Osteocyte (in vitro differentiated cells): ENCODE results near the gene NDST4. TPM values are rescaled to one million over a fixed set of nuclear protein-coding genes. Genes with fewer than 3 reads are reported as not detected.

ENCODE experiments used
- DNase-seq: peaks from one replicate; pipeline ENCODE4 v3.0.0; 2021; ENCODE audit warnings: mixed read lengths; ENCODE audit not compliant: unreplicated experiment; ENCODE audit errors: extremely low spot score
- H3K27ac Mint-ChIP-seq: one replicate; pipeline ENCODE4 v1.8.0; 2021; ENCODE audit warnings: mild to moderate bottlenecking, mixed read lengths; ENCODE audit not compliant: unreplicated experiment
- H3K27me3 Mint-ChIP-seq: one replicate; pipeline ENCODE4 v1.8.0; 2021; ENCODE audit warnings: mixed read lengths; ENCODE audit not compliant: unreplicated experiment
- H3K36me3 Mint-ChIP-seq: one replicate; pipeline ENCODE4 v1.8.0; 2021; ENCODE audit warnings: mixed read lengths; ENCODE audit not compliant: unreplicated experiment
- H3K4me1 Mint-ChIP-seq: one replicate; pipeline ENCODE4 v1.8.0; 2021; ENCODE audit warnings: mixed read lengths; ENCODE audit not compliant: unreplicated experiment
- H3K4me3 Mint-ChIP-seq: one replicate; pipeline ENCODE4 v1.8.0; 2021; ENCODE audit warnings: mild to moderate bottlenecking, moderate library complexity, mixed read lengths; ENCODE audit not compliant: unreplicated experiment
- H3K9me3 Mint-ChIP-seq: one replicate; pipeline ENCODE4 v1.8.0; 2021; ENCODE audit warnings: mixed read lengths; ENCODE audit not compliant: unreplicated experiment
- CTCF ChIP-seq: fragments of 200-600 bp; sonication (generic); IDR thresholded peaks from 2 replicates; pipeline ENCODE4 v1.5.0; 2021; ENCODE audit warnings: antibody characterized with exemption, mild to moderate bottlenecking, moderate library complexity
- total RNA-seq: library from RNA; stranded (reverse); gene quantifications from 2 replicates; pipeline ENCODE4 v1.2.1, GENCODE V29; 2021

The NDST4 gene
- total RNA-seq, 1 donor from 2014 or later: 4.5 TPM

GRCh38 chr4:114827651-114828050, 285.8 kb downstream of the NDST4 start:
- Mint-ChIP-seq H3K4me3 (no peak overlapping the region), H3K27ac (no peak overlapping the region), H3K27me3 (no peaks in the 10 kb centered on the region), H3K36me3 (no peaks in the 10 kb centered on the region), H3K9me3 (no peaks in the 10 kb centered on the region), H3K4me1 (no peaks in the 10 kb centered on the region)
- TF ChIP-seq CTCF: no peak
- no peak for DNase-seq

- Mint-ChIP-seq H3K4me3 (no peak overlapping the region), H3K4me1 (peaks cover 5% of the 10 kb centered on the region), H3K27me3 (no peaks in the 10 kb centered on the region), H3K9me3 (peaks cover 7% of the 10 kb centered on the region), H3K27ac (no peak overlapping the region), H3K36me3 (no peaks in the 10 kb centered on the region)
- TF ChIP-seq CTCF: no peak
- DNase-seq: no peak
Measured at GRCh38 chr4:114815760-114816159, 297.7 kb downstream of the NDST4 start.

- Mint-ChIP-seq H3K4me1 (peaks cover 11% of the 10 kb centered on the region), H3K27me3 (no peaks in the 10 kb centered on the region), H3K36me3 (no peaks in the 10 kb centered on the region), H3K27ac (no peak overlapping the region), H3K4me3 (no peak overlapping the region), H3K9me3 (peaks cover 15% of the 10 kb centered on the region)
- DNase-seq: no peak
- TF ChIP-seq CTCF: no peak
Measured at GRCh38 chr4:114813961-114814360, 299.5 kb downstream of the NDST4 start.

- TF ChIP-seq CTCF: no peak
- Mint-ChIP-seq H3K4me1 (peaks cover 11% of the 10 kb centered on the region), H3K27ac (no peak overlapping the region), H3K36me3 (no peaks in the 10 kb centered on the region), H3K4me3 (no peak overlapping the region), H3K9me3 (peaks cover 15% of the 10 kb centered on the region), H3K27me3 (no peaks in the 10 kb centered on the region)
- no peak for DNase-seq
Measured at GRCh38 chr4:114811564-114812301, 301.7 kb downstream of the NDST4 start.

GRCh38 chr4:114807759-114808404, 305.5 kb downstream of the NDST4 start:
- Mint-ChIP-seq H3K27ac (no peak overlapping the region), H3K4me3 (no peak overlapping the region), H3K36me3 (no peaks in the 10 kb centered on the region), H3K9me3 (peaks cover 8% of the 10 kb centered on the region), H3K4me1 (peaks cover 11% of the 10 kb centered on the region), H3K27me3 (no peaks in the 10 kb centered on the region)
- no peak for DNase-seq
- TF ChIP-seq CTCF: peak; percentile 56
